ENCODE results near the gene SIRT6. TPM values are rescaled to one million over a fixed set of nuclear protein-coding genes. Genes with fewer than 3 reads are reported as not detected.
"Not testable (repeated sequence)": the region's sequence is repeated elsewhere in the genome, so short reads cannot be mapped to it uniquely, and the experiment has no call there.

The SIRT6 gene
- 100 to 1,000 TPM in 2 of 3 donors, 10 to 100 TPM in 1; 60.9 to 138 (median 118) TPM for total RNA-seq
- long read RNA-seq, donor 1, transcript SIRT6-202 (8 exons, 1,641 nt), result major isoform, 5 of 19 reads
- long read RNA-seq, donor 1, partial matches to known transcripts, result 0 of 19 reads
- long read RNA-seq, donor 1, other reads (novel, unspliced or antisense), result 8 of 19 reads
- long read RNA-seq, donor 2, transcript SIRT6-204 (2 exons, 371 nt), result minor isoform, 6 of 79 reads
- long read RNA-seq, donor 2, transcript SIRT6-202 (8 exons, 1,641 nt), result major isoform, 50 of 79 reads
- long read RNA-seq, donor 2, partial matches to known transcripts, result 4 of 79 reads
- long read RNA-seq, donor 2, other reads (novel, unspliced or antisense), result 16 of 79 reads

DNA sequence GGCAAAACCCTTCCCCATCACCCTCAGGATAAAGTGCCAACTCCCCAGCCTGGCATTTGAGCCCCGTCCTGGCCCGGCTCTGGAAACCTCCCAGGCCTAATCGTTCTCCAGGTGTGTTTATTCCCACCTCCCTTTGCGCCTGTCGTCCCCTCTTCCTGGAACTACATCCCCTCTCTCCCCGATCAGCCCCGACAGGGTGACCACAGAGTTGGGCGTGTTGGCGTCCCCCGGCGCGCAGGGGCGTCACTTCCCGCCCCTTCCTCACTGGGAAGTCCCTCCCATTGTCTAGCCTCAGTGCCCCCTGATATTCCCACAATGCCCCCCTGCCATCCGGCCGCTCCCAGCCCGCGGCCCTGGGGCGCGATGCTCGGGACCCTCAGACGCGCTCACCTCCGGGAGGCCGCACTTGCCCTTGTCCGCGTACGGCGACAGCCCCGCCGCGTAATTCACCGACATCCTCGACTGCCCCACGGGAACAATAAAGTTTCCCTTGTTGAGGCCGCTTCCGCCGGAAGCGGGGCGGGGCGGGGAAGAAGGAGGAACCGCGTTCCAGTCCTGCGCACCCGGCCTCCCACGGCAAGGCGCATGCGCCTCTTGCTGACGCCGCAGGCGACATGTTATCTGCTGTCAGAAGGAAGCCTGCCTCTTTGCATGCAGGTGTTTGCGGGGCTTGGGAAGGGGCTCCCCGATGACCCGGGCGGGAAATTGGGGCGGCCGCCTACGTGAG, at the start of gene SIRT6, which contains the start of gene ANKRD24:
Gene SIRT6 (minus strand): TSS at position 480 of the 727 bp plus-strand sequence. CDS start 24 bp downstream, at position 456.
Gene ANKRD24 (plus strand): TSS at position 606 of the 727 bp plus-strand sequence. CDS start 3,737 bp downstream, outside the sequence.
- peak; percentile 88 for ATAC-seq
- peak within 1 kb of the TSS; percentile 79 for H3K4me3 ChIP-seq
- DNase-seq, result peak; percentile 96 to 98 (median 97)
- peaks cover 23% of the 10 kb centered on the region for H3K4me1 ChIP-seq (ENCODE audit: low read depth)
- intact Hi-C loops (cut with DNase I, micrococcal nuclease), result no loop called here
- H3K9me3 ChIP-seq, result no peaks in the 10 kb centered on the region
- H3K36me3 ChIP-seq (ENCODE audit: low read depth), result no peaks in the 10 kb centered on the region
- TF ChIP-seq, protein P1, sequence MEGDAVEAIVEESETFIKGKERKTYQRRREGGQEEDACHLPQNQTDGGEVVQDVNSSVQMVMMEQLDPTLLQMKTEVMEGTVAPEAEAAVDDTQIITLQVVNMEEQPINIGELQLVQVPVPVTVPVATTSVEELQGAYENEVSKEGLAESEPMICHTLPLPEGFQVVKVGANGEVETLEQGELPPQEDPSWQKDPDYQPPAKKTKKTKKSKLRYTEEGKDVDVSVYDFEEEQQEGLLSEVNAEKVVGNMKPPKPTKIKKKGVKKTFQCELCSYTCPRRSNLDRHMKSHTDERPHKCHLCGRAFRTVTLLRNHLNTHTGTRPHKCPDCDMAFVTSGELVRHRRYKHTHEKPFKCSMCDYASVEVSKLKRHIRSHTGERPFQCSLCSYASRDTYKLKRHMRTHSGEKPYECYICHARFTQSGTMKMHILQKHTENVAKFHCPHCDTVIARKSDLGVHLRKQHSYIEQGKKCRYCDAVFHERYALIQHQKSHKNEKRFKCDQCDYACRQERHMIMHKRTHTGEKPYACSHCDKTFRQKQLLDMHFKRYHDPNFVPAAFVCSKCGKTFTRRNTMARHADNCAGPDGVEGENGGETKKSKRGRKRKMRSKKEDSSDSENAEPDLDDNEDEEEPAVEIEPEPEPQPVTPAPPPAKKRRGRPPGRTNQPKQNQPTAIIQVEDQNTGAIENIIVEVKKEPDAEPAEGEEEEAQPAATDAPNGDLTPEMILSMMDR (IDR thresholded peaks at IDR 0.05), result no peak

DNA sequence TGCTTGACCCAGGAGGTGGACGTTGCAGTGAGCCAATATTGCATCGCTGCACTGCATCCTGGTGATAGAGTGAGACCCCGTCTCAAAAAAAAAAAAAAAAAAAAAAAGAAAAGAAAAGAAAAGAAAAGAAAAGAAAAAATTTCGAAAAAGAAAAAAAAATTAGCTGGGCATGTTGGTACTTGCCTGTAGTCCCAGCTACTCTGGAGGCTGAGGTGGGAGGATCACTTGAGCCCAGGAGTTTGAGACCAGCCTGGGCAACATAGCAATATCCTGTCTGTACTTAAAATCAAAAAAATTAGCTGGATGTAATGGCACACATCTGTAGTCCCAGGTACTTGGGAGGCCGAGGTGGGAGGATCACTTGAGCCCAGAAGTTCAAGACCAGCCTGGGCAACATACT, 49.8 kb upstream of the SIRT6 start:
- H3K9me3 ChIP-seq; H3K4me1 ChIP-seq (ENCODE audit: low read depth); H3K4me3 ChIP-seq; ATAC-seq; intact Hi-C loops (cut with DNase I, micrococcal nuclease); DNase-seq; H3K36me3 ChIP-seq (ENCODE audit: low read depth): not testable (repeated sequence)

DNA sequence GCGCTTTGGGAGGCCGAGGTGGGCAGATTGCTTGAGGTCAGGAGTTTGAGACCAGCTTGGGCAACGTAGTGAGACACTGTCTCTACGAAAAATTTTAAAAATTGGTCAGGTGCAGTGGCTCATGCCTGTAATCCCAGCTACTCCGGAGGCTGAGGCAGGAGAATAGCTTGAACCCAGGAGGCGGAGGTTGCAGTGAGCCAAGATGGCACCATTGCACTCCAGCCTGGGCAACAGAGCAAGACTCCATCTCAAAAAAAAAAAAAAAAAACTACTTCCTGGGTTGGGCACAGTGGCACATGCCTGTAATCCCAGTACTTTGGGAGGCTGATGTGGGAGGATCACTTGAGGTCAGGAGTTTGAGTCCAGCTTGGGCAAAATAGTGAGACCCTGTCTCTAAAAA, 49.2 kb upstream of the SIRT6 start:
- DNase-seq; H3K4me3 ChIP-seq; intact Hi-C loops (cut with DNase I, micrococcal nuclease); ATAC-seq; H3K36me3 ChIP-seq (ENCODE audit: low read depth); H3K4me1 ChIP-seq (ENCODE audit: low read depth); H3K9me3 ChIP-seq: not testable (repeated sequence)

DNA sequence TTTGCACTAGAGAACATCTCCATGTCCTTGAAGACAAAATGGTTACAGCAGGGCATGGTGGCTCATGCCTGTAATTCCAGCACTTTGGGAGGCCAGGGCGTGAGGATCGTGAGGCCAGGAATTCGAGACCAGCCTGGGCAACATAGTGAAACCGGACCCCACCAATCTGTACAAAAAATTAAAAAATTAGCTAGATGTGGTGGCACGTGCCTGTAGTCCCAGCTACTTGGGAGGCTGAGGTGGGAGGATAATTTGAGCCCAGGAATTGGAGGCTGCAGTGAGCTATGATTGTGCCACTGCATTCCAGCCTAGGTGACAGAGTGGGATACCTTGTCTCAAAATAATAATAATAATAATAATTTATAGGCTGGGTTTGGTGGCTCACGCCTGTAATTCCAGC, 47.9 kb upstream of the SIRT6 start:
- H3K9me3 ChIP-seq; ATAC-seq; intact Hi-C loops (cut with DNase I, micrococcal nuclease); H3K4me1 ChIP-seq (ENCODE audit: low read depth); DNase-seq; H3K36me3 ChIP-seq (ENCODE audit: low read depth); H3K4me3 ChIP-seq: not testable (repeated sequence)

DNA sequence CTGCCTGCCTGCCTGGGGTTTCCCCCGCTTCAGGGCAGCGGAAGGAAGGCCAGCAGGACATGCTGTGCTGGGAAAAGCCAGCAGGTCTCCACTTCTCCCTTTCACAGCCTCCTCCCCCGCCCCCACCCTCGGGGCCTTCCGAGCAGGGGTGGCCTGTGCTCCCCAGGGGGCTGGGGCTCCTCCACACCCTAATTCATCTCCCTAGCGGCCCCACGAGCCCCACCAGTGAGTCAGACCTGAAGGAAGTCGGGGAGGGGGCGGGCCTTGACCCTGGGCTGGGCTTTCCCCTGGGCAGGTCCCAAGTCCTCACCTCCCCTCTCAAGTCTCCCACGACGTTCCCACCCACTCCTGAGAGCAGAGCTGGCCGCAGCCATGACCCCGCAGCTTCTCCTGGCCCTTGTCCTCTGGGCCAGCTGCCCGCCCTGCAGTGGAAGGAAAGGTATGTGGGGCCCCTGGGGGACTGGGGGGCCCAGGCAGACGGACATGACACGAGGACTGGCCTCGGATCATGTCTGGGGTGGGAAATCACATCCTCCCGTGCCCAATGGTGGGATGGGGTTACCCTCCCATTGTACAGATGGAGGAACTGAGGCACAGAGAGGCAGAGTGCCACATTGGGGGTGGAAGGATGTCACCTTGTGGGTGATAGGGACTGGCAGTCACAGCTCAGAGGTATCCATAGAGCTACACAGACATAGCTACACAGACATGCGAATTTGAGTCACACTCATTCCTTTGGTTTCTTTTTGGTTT, 47.0 kb upstream of the SIRT6 start, which contains the start of gene EBI3:
Gene EBI3 (plus strand): TSS at position 345 of the 753 bp plus-strand sequence. CDS start 28 bp downstream, at position 373.
- no peaks in the 10 kb centered on the region for H3K4me1 ChIP-seq (ENCODE audit: low read depth)
- no peaks in the 10 kb centered on the region for H3K36me3 ChIP-seq (ENCODE audit: low read depth)
- DNase-seq, result peak in 1 of 3 donors; percentile 60
- no peaks in the 10 kb centered on the region for H3K9me3 ChIP-seq
- peak; percentile 59 for ATAC-seq
- intact Hi-C loops (cut with DNase I, micrococcal nuclease), result no loop called here
- TF ChIP-seq, protein P1 (IDR thresholded peaks at IDR 0.05), result no peak
- H3K4me3 ChIP-seq, result no peak within 1 kb of the TSS

DNA sequence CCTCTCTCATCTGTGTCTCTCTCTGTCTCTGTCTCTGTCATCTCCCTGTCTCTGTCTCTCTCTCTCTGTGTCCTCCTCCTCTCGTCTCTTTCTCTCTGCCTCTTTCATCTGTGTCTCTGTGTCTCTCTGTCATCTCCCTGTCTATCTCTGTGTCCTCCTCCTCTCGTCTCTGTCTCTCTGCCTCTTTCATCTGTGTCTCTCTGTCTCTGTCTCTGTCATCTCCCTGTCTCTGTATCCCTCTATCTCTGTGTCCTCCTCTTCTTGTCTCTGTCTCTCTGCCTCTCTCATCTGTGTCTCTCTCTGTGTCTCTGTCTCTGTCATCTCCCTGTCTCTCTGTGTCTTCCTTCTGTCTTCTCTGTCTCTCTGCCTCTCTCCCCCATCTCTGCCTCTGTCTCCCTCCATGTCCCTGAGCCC, 46.4 kb upstream of the SIRT6 start:
- Histone ChIP-seq H3K9me3 (no peaks in the 10 kb centered on the region), H3K4me3 (no peak overlapping the region), H3K4me1 (ENCODE audit: low read depth) (no peaks in the 10 kb centered on the region), H3K36me3 (ENCODE audit: low read depth) (no peaks in the 10 kb centered on the region)
- TF ChIP-seq, protein P1 (IDR thresholded peaks at IDR 0.05), result no peak
- no peak for ATAC-seq
- intact Hi-C loops (cut with DNase I, micrococcal nuclease), result no loop called here
- no peak for DNase-seq

Data from mucosa of descending colon (tissue), 3 donors.